Kidney epithelial cell (primary cell): Measurements from ENCODE around the gene RAP1GAP2. TPM values are rescaled to one million over a fixed set of nuclear protein-coding genes. Genes with fewer than 3 reads are reported as not detected.

Experiments used
- DNase-seq: peaks from one replicate; pipeline ENCODE4 v3.0.0-alpha.2; 2010; ENCODE audit warnings: low read depth
- H3K27me3 ChIP-seq: 2 replicates; pipeline ENCODE4 v1.6.0; 2011; ENCODE audit warnings: low read length; ENCODE audit not compliant: control insufficient read depth, insufficient read depth
- H3K36me3 ChIP-seq: 2 replicates; pipeline ENCODE4 v1.5.1; 2011; ENCODE audit warnings: low read length; ENCODE audit not compliant: control insufficient read depth, insufficient read depth
- H3K4me3 ChIP-seq: 2 replicates; pipeline ENCODE4 v1.5.1; 2011; ENCODE audit warnings: low read depth, mild to moderate bottlenecking, control low read depth, low read length
- total RNA-seq: library from RNA; depleted of rRNA; stranded (reverse); fragments of >200 nt; gene quantifications from 2 replicates; pipeline ENCODE4 v1.2.3, GENCODE V29; 2015
- TF ChIP-seq, protein P1 (sequence below): IDR thresholded peaks from 2 replicates; pipeline ENCODE4 v1.5.1; 2011; ENCODE audit warnings: mild to moderate bottlenecking, moderate library complexity, low read length, control low read depth, inconsistent platforms; ENCODE audit not compliant: insufficient read depth, poor library complexity, severe bottlenecking

RAP1GAP2 gene
- total RNA-seq, 1 donor from 2014 or later, result 51.6 TPM

DNA sequence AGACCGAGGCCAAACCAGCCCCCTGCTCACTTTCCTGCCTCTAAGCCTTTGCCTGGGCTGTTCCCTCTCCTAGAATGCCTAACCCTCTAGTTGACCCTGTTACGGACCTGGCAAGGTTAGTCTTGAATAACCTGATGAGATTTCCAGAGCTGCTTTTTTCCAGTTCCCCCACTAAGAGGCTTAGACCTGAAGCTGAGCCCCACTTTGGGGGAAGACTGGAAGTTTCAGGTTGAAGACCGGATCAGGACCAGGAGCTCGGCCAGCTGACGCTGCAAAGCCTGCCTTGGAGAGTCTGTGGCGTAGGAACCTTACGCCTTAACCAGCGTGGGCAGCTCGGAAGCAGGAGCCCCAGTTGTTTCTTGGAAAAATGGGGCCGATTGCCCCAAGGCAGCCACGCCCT lies 137.4 kb downstream of the RAP1GAP2 start:
- DNase-seq, result no peak
- no peak overlapping the region for H3K4me3 ChIP-seq
- no peaks in the 10 kb centered on the region for H3K27me3 ChIP-seq
- H3K36me3 ChIP-seq, result no peaks in the 10 kb centered on the region
- TF ChIP-seq, protein P1, sequence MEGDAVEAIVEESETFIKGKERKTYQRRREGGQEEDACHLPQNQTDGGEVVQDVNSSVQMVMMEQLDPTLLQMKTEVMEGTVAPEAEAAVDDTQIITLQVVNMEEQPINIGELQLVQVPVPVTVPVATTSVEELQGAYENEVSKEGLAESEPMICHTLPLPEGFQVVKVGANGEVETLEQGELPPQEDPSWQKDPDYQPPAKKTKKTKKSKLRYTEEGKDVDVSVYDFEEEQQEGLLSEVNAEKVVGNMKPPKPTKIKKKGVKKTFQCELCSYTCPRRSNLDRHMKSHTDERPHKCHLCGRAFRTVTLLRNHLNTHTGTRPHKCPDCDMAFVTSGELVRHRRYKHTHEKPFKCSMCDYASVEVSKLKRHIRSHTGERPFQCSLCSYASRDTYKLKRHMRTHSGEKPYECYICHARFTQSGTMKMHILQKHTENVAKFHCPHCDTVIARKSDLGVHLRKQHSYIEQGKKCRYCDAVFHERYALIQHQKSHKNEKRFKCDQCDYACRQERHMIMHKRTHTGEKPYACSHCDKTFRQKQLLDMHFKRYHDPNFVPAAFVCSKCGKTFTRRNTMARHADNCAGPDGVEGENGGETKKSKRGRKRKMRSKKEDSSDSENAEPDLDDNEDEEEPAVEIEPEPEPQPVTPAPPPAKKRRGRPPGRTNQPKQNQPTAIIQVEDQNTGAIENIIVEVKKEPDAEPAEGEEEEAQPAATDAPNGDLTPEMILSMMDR, result no peak

DNA sequence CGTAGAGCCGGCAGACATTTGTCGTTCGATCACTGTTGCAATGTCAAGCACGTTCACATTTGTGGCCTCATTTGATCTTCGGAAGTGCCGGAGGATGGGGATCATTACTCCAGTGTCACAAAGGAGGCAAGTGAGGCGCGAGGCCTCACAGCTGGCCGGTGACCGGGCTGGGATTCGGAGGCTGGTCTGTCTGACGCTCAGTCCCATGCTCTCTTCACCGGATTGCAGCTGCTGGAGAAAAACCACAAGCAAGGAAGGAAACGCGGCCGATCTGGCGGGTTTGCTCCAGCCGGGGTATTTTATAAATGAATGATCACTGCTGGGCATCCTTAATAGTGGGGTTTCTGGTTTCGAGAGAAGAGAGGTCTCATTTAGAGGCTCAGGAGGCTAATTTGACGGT lies 139.4 kb downstream of the RAP1GAP2 start:
- Histone ChIP-seq H3K27me3 (no peaks in the 10 kb centered on the region), H3K36me3 (no peaks in the 10 kb centered on the region), H3K4me3 (no peak overlapping the region)
- TF ChIP-seq, protein P1, result no peak
- no peak for DNase-seq

DNA sequence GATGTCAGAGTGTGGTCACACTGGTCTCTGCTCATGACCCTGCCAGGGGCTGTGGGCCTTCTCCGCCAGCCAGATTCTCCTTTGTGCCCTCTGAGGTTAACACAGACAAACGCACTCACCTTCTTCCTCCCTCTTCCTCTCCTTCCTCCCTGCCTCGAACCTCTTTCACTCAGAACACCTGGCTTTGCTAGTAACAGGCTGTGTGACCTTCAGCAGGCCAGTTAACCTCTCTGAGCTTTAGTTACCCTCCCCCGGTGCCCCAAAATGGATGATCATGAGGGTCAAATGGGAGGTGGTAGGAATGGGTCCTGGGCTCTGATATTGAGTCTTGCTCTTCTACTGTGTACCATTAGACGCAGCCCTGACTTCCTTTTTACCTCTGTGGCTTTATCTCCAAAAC lies 140.1 kb downstream of the RAP1GAP2 start:
- H3K36me3 ChIP-seq, result no peaks in the 10 kb centered on the region
- no peak for DNase-seq
- H3K4me3 ChIP-seq, result no peak overlapping the region
- TF ChIP-seq, protein P1, result no peak
- no peaks in the 10 kb centered on the region for H3K27me3 ChIP-seq

DNA sequence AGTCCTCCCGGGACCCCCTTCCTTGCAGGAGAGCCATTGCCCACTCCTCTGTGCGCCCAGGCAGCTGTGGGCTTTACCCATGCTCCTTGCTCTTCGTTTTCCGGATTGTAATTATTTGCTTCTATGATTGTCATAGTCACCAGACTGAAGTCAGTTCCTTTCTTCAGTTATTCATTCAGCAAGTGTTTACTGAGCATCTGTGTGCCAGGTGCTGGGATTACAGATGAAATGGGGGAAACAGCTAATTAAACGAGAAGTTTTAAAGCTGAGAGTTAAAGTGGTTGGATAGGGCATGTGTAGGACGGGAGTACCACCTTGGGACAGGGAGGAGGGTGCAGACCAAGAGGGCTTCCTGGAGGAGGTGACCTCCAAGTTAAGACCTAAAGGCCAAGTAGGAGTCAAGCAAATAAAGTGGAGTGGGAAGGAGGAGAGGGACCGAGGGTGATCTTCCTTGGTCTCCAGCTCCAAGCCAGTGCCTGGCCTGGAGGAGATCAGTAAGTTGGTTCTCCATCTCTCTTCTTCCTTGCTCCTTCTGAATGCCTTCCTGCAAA lies 140.6 kb downstream of the RAP1GAP2 start:
- no peak for DNase-seq
- TF ChIP-seq, protein P1, result no peak

DNA sequence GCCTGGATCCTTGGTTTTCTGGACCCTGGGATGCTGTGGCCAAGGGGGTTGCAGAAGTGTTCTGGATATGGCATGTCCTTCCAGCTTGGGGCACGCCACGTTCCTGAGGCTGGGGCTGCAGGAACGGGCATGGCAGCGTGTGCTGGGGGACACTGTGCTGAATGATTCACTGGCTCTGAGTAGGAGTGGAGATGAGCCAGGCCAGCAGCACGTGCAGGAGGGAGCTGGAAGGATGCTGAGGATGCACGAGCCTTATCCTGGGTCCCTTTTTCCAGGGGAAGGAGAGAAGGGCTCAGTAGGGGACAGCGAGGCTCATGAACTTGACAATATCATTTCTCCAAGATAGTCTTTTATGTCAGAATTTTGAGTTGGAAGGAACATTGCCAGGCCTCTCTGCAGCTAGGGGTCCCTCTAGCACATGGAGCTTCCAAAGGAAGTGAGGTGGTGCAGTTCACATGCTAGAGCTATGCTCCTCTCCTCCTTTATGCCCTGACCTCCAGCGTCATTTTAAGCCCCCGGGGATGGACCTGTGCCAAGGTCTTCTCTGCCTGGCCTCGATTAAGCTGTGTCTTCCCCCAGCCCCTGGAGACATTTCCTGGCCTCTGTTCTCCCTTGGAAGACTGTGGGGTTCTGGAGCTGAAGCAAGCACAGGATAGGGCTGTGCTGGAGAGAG lies 141.2 kb downstream of the RAP1GAP2 start:
- no peak overlapping the region for H3K4me3 ChIP-seq
- no peak for DNase-seq
- H3K27me3 ChIP-seq, result no peaks in the 10 kb centered on the region

More for the DNA sequence above, 140.6 kb downstream of the RAP1GAP2 start:
- Histone ChIP-seq H3K27me3 (no peaks in the 10 kb centered on the region), H3K36me3 (no peaks in the 10 kb centered on the region), H3K4me3 (no peak overlapping the region)

More for the DNA sequence above, 141.2 kb downstream of the RAP1GAP2 start:
- TF ChIP-seq, protein P1, result no peak
- H3K36me3 ChIP-seq, result no peaks in the 10 kb centered on the region
